AG08395 (cell line): ENCODE results near the gene NDST4.

Source experiments
- DNase-seq: peaks from one replicate; pipeline ENCODE4 v3.0.0; 2012; ENCODE audit warnings: mixed read lengths, low spot score

NDST4 gene

GRCh38 chr4:114785570-114785969 lies 327.9 kb downstream of the NDST4 start:
- DNase-seq = no peak

GRCh38 chr4:114783215-114783595 lies 330.2 kb downstream of the NDST4 start:
- no peak for DNase-seq

GRCh38 chr4:114782415-114783214 lies 330.8 kb downstream of the NDST4 start:
- DNase-seq = no peak

GRCh38 chr4:114780205-114780604 lies 333.2 kb downstream of the NDST4 start:
- DNase-seq = no peak
